NCI-H226 (cell line): ENCODE data around the gene CPZ.
"Not testable (repeated sequence)": the region's sequence is repeated elsewhere in the genome, so short reads cannot be mapped to it uniquely, and the experiment has no call there.

Experiments
- DNase-seq: peaks from one replicate; pipeline ENCODE4 v3.0.0-alpha.2; 2015

Gene CPZ

GRCh38 chr4:8613421-8614364, 21.1 kb downstream of the CPZ start:
- no peak for DNase-seq

- no peak for DNase-seq
Measured at GRCh38 chr4:8614365-8615193, 22.0 kb downstream of the CPZ start.

DNA sequence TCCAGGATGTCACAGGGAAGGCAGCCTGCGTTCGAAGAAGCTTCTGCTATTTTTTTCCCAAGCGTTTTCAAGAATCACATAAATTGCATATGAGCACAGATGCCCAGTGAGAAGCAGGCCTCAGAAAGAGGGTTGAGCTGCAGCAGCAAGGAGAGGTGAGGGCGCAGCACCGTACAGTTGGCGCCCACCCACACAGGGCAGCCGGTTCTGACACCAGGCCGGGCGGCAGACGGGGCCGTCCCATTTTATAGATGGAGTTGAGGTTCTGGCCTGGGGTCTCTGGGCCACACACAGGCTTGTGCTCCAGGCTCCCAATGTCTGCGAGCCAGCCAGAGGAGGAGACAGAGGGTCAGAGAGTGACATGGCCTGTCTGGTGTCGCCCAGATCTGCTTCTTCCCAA, 22.8 kb downstream of the CPZ start:
- no peak for DNase-seq

DNA sequence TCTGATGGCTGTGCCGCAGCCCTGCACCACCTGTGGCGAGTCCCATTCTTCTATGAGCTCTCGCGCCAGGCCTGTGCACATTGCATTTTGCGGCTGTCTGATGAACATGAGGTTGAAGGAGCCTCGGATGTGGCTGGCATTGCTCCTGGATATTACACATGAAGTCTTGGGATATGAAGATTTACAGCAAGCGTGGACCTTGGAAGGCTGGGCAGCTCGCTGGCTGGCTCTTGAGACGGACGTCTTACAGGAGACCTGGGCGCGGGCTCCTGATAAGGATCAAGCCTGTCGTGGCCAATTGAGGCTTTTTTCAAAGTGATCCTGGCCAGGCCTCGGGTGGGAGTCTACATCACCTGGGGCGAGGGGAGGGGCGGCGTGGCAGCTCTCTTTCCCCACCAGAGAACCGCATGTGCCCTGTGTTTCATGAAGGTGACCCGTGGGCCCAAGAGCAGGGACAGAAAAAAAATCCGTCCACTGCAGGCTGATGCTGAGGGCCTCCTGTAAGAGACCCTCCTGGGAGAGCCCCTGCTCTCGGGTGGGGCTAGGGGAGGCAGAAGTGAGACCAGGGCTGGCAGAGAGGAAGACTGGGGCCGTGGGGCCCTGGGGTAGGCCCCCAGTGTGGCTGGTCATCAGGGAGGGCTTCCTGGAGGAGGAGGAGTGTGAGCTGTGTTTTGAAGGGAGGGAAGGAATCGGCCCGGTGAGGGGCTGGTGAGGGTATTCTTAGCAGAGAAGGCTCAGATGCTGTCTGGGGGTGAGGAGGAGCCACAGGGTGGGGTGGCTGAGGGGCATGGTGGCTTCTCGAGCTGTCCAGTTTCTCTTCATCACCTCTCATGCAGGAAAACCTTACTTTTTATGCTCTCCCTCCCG, 23.6 kb downstream of the CPZ start:
- DNase-seq: no peak

DNA sequence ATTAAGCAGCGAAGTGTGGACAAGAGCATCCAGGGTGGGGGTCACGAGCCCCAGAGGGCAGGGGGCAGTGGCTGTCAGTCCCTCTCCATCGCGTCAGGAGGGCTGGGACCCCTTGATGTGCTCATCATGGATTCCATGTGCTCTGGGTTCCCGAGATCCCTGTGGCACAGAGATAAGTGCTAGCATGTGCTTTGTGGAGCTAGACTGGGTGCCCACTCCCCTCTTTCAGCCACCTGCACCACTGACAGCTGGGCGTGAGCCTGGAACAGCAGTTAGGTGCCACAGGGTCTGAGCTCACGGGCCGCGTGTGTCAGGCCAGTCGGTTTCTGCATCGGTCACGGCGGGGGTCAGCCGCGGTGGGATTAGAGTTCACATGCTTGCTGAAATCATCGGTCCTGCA, 24.3 kb downstream of the CPZ start:
- DNase-seq: no peak

- DNase-seq: no peak
Measured at GRCh38 chr4:8617486-8618040, 25.0 kb downstream of the CPZ start.

DNA sequence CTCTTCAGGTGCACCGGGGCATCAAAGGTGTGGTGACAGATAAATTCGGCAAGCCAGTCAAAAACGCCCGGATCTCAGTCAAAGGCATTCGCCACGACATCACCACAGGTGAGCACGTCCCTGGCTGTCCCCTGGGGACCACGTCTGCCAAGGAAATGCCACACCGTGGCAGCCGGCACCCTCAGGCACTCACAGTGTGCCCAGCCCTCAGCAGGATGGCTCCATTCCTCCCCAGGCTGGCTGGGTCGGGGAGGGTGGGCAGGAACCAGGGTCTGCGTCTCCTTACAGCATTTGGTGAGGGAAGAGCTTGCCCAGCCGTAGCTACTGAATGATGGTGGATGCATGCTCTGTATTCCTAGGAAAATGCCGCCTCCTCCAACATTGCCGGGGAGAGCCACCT, 25.9 kb downstream of the CPZ start:
- no peak for DNase-seq

- no peak for DNase-seq
Measured at GRCh38 chr4:8618961-8619720, 26.6 kb downstream of the CPZ start.

- not testable (repeated sequence) for DNase-seq
Measured at GRCh38 chr4:8621135-8621534, 28.6 kb downstream of the CPZ start.

DNA sequence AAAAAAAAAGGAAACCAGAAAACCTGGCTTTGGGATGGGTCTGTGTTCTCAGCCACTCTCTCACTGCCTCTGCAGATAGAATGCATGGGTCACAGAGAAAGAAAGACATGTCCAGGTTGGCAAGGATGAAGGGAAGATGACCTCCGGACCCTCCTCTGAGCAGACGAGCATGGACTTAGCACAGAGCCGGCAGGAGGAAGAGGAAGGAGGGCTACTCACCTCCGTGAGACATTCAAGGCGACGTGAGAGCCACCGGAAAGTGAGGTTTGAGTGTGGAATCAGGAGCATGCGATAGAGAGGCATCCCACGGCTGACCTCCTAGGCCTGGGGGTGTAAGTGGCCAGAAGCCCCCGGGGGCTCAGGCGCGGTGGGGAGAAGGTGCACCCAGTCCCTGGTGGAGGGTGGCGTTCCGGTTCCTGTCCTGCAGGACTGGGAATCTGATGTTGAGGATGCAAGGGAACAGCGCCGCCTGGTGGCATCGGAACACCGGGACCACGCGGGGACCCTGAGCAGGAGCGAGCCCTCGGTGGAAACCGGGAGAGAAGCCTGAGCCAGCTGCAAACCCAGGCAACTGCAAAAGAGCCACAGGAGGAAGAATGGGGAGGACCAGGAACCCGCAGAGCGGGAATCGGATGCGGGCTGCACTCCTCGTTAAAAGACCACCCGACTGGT, 32.2 kb downstream of the CPZ start:
- DNase-seq: not testable (repeated sequence)

DNA sequence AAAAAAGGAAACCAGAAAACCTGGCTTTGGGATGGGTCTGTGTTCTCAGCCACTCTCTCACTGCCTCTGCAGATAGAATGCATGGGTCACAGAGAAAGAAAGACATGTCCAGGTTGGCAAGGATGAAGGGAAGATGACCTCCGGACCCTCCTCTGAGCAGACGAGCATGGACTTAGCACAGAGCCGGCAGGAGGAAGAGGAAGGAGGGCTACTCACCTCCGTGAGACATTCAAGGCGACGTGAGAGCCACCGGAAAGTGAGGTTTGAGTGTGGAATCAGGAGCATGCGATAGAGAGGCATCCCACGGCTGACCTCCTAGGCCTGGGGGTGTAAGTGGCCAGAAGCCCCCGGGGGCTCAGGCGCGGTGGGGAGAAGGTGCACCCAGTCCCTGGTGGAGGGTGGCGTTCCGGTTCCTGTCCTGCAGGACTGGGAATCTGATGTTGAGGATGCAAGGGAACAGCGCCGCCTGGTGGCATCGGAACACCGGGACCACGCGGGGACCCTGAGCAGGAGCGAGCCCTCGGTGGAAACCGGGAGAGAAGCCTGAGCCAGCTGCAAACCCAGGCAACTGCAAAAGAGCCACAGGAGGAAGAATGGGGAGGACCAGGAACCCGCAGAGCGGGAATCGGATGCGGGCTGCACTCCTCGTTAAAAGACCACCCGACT, 37.8 kb downstream of the CPZ start:
- DNase-seq: not testable (repeated sequence)

- DNase-seq: not testable (repeated sequence)
Measured at GRCh38 chr4:8631896-8632295, 39.3 kb downstream of the CPZ start.

DNA sequence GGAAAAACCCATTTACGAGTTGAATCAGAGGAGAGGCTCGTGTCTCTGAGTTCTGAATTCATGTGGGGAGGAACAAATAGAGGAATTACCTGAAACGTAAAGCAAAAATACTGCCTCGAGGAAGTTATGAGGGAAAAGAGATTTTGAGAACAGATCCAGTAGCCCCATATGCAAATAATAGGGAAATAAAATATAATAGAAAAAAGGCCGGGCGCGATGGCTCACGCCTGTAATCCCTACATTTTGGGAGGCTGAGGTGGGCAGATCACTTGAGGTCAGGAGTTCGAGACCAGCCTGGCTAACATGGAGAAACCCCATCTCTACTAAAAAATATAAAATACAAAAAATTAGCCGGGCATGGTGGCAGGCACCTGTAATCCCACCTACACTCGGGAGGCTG, 42.2 kb downstream of the CPZ start:
- not testable (repeated sequence) for DNase-seq

DNA sequence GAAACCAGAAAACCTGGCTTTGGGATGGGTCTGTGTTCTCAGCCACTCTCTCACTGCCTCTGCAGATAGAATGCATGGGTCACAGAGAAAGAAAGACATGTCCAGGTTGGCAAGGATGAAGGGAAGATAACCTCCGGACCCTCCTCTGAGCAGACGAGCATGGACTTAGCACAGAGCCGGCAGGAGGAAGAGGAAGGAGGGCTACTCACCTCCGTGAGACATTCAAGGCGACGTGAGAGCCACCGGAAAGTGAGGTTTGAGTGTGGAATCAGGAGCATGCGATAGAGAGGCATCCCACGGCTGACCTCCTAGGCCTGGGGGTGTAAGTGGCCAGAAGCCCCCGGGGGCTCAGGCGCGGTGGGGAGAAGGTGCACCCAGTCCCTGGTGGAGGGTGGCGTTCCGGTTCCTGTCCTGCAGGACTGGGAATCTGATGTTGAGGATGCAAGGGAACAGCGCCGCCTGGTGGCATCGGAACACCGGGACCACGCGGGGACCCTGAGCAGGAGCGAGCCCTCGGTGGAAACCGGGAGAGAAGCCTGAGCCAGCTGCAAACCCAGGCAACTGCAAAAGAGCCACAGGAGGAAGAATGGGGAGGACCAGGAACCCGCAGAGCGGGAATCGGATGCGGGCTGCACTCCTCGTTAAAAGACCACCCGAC, 43.5 kb downstream of the CPZ start:
- not testable (repeated sequence) for DNase-seq

- no peak for DNase-seq
Measured at GRCh38 chr4:8637456-8637984, 45.0 kb downstream of the CPZ start.

GRCh38 chr4:8639021-8639420, 46.5 kb downstream of the CPZ start:
- DNase-seq: no peak

DNA sequence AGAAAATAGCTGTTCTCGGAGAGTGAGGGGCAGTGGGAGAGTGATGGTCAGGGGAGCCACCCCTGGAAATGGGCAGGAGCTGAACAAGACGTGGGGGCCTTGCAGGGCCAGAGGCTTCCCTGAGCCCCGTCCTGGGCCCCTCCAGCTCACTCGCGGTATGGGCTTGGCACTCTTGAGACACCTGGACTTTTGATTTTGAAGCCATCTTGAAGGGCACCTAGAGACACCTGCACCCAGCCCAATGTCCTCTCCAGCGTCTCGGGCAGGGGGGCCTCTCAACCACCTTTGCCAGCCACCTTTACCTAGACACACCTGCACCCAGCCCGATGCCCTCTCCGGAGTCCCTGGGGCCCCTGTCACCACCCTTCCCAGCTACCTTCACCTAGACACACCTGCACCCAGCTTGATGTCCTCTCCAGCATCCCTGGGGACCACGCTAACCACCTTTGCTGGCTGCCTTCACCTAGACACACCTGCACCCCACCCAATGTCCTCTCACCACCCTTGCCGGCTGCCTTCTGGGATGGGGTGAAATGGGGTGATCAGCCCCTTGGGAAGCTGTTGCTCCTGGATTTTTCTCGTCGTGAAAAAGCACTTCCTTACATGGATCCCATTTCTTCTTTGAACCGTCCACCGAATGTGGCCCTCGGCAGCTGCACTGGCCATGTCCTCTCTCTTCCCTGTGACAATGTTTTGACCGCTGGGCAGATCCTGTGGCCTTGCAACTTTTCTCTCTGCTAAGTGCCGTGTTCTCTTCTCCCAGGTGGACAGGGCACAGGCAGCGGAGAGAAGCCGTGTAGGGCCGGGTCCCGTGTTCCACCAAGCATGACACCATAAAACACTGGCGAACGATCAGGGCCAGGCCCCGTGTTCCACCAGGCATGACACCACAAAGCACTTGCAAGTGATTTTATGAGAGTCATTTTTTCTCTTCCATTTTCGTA, 47.5 kb downstream of the CPZ start:
- DNase-seq: no peak

DNA sequence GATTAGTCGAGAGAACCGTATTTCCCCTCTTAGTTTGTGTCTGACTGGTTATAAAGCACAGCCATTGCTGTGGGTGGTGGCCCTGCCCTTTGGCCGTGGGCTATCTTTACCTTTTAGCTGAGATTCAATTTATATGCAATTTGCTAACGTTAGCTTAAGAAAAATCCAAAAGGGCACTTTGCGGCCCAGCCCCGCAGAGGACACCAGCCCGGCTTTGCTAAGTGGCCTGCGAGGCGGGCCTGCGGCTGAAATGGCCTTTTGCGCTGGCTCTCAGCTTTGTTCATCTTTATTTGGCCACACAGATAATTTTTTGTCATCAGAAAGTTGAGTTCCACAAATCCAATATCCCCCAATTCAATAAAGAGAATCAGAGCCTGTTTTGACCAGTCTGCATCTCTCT, 48.3 kb downstream of the CPZ start:
- DNase-seq: no peak

- DNase-seq: no peak
Measured at GRCh38 chr4:8641256-8641655, 48.7 kb downstream of the CPZ start.
